ENCODE measurements around the gene SOHLH2. TPM values are rescaled to one million over a fixed set of nuclear protein-coding genes. Genes with fewer than 3 reads are reported as not detected.

Gene SOHLH2
- polyA plus RNA-seq, 1 of the 3 experiments (the other 2 are of a cell fraction): 0.85 TPM

DNA sequence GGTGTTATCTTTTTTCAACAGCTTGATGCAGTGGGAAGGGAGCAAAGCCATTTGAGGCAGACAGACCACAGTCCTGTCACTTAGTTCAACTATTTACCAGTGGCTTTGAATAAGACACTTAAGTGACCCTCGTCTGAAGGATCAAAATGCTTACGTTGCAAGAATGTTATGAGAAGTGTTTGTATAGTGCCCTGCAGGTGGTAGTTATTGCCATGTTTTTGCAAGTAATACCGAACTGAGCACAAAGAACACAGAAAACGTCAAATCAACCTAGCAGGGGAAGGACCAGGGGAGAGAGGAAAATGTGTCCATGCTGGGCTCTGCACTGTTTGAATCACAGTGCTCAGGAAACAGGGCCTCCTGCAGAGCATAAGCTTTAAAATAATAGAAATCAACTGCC is 2.8 kb downstream of the SOHLH2 start:
- H3K4me3 ChIP-seq (ENCODE audit: low read depth in 2 of 2, low read length in 1 of 2): no peak overlapping the region
- H3K4me1 ChIP-seq (ENCODE audit: control insufficient read depth in 1 of 2, insufficient read depth in 2 of 2, low read depth in 1 of 2, low read length in 1 of 2): no peaks in the 10 kb centered on the region
- H4K20me1 ChIP-seq (ENCODE audit: insufficient read depth): no peaks in the 10 kb centered on the region
- H3K79me2 ChIP-seq (ENCODE audit: insufficient read depth): no peaks in the 10 kb centered on the region
- H3K27me3 ChIP-seq (ENCODE audit: insufficient read depth): no peaks in the 10 kb centered on the region
- H3K9me2 ChIP-seq: no peaks in the 10 kb centered on the region
- WGBS (ENCODE audit: low lambda C conversion rate): 81% methylated on average over 4 of the region's 4 CpGs
- CTCF ChIA-PET: no interaction called here
- no peak overlapping the region for H3K9ac ChIP-seq
- TF ChIP-seq FOXJ3 (CRISPR knock-in tag; IDR thresholded peaks at IDR 0.05) (no peak), EZH2phosphoT487 (IDR thresholded peaks at IDR 0.05; ENCODE audit: borderline replicate concordance, low read depth) (no peak), REST (IDR thresholded peaks at IDR 0.05; ENCODE audit: low read depth, low read length) (no peak), FOXM1 (IDR thresholded peaks at IDR 0.05; ENCODE audit: low read depth) (no peak), ELF1 (IDR thresholded peaks at IDR 0.05) (no peak), USF1 (IDR thresholded peaks at IDR 0.05; ENCODE audit: borderline replicate concordance, low read depth) (no peak), IRF3 (IDR thresholded peaks at IDR 0.05; ENCODE audit: low read depth, low read length) (no peak), CHD2 (IDR thresholded peaks at IDR 0.05; ENCODE audit: low read length, partially characterized antibody) (no peak), MEF2A (IDR thresholded peaks at IDR 0.05; ENCODE audit: borderline replicate concordance, low read depth) (no peak), NFIC (IDR thresholded peaks at IDR 0.05; ENCODE audit: borderline replicate concordance) (no peak), GATA2 (CRISPR knock-in tag; IDR thresholded peaks at IDR 0.05) (no peak), RFX5 (IDR thresholded peaks at IDR 0.05; ENCODE audit: low read length) (no peak)
- TF ChIP-seq, protein P1, sequence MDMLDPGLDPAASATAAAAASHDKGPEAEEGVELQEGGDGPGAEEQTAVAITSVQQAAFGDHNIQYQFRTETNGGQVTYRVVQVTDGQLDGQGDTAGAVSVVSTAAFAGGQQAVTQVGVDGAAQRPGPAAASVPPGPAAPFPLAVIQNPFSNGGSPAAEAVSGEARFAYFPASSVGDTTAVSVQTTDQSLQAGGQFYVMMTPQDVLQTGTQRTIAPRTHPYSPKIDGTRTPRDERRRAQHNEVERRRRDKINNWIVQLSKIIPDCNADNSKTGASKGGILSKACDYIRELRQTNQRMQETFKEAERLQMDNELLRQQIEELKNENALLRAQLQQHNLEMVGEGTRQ (IDR thresholded peaks at IDR 0.05; ENCODE audit: borderline replicate concordance, low read depth, low read length): no peak
- TF ChIP-seq, protein P2, sequence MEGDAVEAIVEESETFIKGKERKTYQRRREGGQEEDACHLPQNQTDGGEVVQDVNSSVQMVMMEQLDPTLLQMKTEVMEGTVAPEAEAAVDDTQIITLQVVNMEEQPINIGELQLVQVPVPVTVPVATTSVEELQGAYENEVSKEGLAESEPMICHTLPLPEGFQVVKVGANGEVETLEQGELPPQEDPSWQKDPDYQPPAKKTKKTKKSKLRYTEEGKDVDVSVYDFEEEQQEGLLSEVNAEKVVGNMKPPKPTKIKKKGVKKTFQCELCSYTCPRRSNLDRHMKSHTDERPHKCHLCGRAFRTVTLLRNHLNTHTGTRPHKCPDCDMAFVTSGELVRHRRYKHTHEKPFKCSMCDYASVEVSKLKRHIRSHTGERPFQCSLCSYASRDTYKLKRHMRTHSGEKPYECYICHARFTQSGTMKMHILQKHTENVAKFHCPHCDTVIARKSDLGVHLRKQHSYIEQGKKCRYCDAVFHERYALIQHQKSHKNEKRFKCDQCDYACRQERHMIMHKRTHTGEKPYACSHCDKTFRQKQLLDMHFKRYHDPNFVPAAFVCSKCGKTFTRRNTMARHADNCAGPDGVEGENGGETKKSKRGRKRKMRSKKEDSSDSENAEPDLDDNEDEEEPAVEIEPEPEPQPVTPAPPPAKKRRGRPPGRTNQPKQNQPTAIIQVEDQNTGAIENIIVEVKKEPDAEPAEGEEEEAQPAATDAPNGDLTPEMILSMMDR (IDR thresholded peaks at IDR 0.05): no peak
- H2AFZ ChIP-seq (ENCODE audit: low read depth): no peak overlapping the region
- H3K36me3 ChIP-seq (replicated peaks in 1 of 2; ENCODE audit: control insufficient read depth in 1 of 2, insufficient read depth in 2 of 2, low read length in 1 of 2): no peaks in the 10 kb centered on the region
- POLR2A ChIA-PET: no interaction called here
- no peaks in the 10 kb centered on the region for H3K9me3 ChIP-seq
- DNase-seq: no peak
- H3K4me2 ChIP-seq: no peak overlapping the region
- no peaks in the 10 kb centered on the region for H3F3A ChIP-seq (replicated peaks; ENCODE audit: insufficient read depth)
- H3K27ac ChIP-seq (ENCODE audit: low read depth in 2 of 2, low read length in 1 of 2): no peak overlapping the region

Data from SK-N-SH (cell line).